ENCODE measurements around the gene ATG16L1. TPM values are rescaled to one million over a fixed set of nuclear protein-coding genes. Genes with fewer than 3 reads are reported as not detected.

Gene ATG16L1
- total RNA-seq, 1 experiment from 2014 or later = 51.3 TPM

GRCh38 chr2:233227346-233227978, 24.0 kb upstream of the ATG16L1 start:
- DNase-seq (ENCODE audit: low read depth) = no peak

GRCh38 chr2:233228376-233228775, 23.1 kb upstream of the ATG16L1 start:
- no peak for DNase-seq (ENCODE audit: low read depth)

DNA sequence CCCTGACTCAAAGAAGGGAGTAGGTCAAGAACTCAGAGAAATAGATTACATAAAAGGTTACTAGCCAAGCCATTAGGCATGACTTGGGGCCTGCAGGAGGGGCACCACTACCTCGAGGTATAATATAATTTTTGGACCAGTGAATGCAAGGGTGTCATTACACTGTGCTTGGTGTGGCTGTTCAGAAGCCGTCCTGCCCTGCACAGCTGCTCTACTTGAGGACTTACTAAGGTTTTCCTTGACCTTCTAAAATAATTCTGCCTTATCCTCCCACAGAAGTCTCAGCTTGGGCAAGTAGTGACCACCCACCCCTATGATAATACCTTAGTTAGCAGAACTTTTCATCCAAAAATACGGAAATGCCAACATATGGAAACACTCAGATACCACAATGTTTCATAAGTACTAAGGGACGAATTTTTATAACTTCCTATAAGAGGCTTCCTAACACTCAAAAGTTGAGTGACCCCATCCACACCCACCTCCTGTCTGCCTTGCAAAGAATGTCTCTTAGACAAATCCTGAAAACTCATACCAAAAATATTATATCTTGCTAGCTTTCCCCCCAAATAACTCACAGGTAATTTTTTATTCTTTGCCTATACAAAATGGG, 17.7 kb upstream of the ATG16L1 start:
- no peak for DNase-seq (ENCODE audit: low read depth)

- no peak for DNase-seq (ENCODE audit: low read depth)
Measured at GRCh38 chr2:233234264-233234663, 17.2 kb upstream of the ATG16L1 start.

GRCh38 chr2:233234996-233235395, 16.5 kb upstream of the ATG16L1 start:
- DNase-seq (ENCODE audit: low read depth) = no peak

- no peak for DNase-seq (ENCODE audit: low read depth)
Measured at GRCh38 chr2:233235977-233236376, 15.5 kb upstream of the ATG16L1 start.

- no peak for DNase-seq (ENCODE audit: low read depth)
Measured at GRCh38 chr2:233236820-233237589, 14.5 kb upstream of the ATG16L1 start.

DNA sequence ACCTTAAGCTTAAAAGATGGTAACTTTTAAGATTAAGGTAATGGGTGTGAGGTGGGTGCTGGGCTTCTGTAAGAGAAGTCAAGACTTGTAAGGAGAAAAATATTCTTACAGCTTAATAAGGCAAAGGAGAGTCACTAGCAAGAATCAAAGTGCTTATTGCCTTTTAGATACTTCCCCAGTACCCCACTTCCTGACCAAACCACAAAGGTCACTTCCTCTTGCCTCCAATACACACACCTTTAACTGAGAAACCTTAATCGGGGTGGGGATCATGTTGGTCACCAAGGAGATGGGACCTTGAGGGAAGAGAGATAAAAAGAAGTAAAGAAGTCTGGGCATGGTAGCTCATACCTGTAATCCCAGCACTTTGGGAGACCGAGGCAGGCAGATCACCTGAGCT, 10.6 kb upstream of the ATG16L1 start:
- DNase-seq (ENCODE audit: low read depth) = no peak

DNA sequence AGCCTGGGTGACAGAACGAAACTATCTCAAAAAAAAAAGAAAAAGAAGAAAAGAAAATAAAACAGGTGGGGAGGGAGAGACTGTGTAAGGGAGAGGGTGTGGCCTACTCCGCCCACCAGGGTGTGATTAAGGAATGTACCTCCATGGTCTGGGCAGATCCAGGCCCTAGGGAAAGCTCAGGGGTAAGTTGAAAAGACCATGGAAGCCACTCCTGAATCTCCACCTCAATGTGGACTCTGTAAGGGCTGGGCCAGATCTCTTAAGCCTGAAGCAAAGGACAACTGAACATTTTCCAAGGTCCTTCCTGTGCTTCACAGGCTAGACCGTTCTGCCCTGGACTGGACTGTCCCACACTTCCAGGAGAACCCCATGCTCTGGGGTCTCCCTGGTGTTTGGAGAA, 9.7 kb upstream of the ATG16L1 start:
- DNase-seq (ENCODE audit: low read depth) = no peak

- DNase-seq (ENCODE audit: low read depth) = peak; percentile 72
Measured at GRCh38 chr2:233242231-233242927, 9.1 kb upstream of the ATG16L1 start.

DNA sequence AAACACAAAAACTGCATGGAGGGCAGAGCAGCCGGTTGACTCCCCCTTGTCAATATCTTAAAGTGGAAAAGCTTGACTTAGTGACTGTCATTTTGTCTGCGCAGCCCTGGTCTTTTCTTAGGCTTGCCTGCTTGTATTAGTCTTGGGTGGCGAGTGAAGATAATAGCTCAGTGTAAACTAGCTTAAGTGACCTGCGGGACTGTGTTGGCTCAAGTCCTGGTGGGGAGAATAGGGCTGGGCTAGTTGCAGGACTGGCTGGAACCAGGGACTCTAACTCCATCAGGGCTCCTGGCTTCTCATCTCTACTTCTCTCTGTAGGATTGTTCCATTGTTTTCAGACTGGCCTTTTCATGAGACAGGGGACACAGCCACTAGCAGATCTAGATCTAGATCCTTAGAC, 8.1 kb upstream of the ATG16L1 start:
- no peak for DNase-seq (ENCODE audit: low read depth)

DNA sequence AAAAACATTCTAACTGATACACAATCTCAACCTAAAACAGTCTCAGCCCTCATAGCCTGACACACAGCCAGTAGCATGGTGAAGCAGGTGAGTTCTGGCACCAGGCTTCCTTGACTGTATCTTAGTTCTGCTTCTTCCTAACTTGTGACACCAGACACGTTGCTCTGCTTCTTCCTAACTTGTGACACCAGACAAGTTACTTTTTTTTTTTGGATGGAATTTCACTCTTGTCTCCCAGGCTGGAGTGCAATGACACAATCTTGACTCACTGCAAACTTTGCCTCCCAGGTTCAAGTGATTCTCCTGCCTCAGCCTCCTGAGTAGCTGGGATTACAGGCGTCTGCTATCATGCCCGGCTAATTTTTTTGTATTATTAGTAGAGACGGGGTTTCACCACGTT, 6.7 kb upstream of the ATG16L1 start:
- DNase-seq (ENCODE audit: low read depth) = peak; percentile 69

GRCh38 chr2:233245406-233245805, 6.1 kb upstream of the ATG16L1 start:
- peak; percentile 59 for DNase-seq (ENCODE audit: low read depth)

DNA sequence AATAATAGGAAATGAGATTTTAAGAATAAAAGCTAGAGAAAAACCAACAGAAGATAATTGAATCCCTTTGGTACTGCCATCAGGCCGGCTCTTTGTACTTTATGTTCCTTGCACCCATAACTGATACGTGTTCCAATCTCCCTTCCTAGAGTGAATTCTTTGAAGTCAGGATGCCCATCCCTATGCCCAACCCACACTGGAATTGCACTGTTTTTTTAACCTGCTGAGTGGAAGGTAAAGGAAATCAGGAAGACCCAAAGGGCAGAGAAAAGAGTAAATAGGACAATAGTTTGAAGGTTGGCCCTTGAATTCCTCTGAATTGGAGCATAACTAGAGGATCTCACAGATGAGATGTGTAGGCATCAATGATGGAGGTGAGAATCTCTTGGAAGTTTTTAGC, 4.4 kb upstream of the ATG16L1 start:
- DNase-seq (ENCODE audit: low read depth) = no peak

DNA sequence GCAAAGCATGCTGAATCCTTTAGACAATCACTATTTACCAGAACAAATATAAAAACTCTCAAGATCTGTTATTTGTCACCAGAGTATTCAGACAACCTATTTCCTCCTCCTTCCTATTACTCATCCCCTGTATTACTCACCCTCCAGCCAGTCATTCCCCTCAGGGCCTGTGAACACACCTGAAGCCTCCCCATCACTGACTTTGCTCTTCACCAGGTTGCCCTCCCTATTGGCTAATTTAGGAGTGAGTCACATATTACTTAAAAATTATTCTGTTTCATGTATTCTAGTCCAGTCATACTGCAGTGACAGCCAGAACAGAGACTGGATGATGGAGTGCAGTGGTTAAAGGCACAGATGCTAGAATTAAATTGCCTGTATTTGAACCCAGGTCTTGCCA, 3.7 kb upstream of the ATG16L1 start:
- peak; percentile 95 for DNase-seq (ENCODE audit: low read depth)

DNA sequence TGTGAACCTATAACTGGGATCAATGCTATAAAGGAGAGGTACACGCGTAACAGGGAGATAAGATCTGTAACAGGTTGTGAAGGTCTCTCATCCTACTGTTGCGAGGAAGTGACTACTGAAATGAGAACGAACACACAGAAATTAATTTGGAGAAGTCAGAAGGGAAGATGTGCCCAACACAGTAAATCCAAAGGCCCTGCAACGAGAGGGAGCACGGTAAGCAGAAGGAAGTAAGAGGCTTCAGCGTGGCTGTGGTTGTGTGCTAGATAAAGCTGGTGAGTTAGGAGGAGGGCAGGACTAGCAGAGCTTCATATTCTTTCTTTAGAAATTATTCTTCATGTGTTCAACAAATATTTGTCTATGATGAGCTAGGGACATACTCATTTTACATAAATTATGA, 2.5 kb upstream of the ATG16L1 start:
- no peak for DNase-seq (ENCODE audit: low read depth)

GRCh38 chr2:233250568-233250967, 905 bp upstream of the ATG16L1 start:
- no peak for DNase-seq (ENCODE audit: low read depth)

DNA sequence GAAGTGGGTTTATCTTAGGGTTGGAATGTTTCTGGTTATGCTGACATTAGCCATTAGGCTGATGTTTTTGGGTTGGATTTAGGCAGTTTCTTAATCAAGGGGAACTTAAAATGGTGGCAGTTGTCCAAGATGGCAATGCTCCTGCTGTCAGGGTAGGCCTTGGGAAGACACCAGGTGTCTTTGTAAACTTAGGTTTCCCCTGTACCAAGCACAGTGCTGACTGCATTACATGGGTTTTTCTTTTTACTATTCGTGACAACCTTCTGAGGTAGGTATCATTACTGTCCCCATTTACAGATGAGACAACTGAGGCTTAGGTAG, 528 bp upstream of the ATG16L1 start:
- no peak for DNase-seq (ENCODE audit: low read depth)

- DNase-seq (ENCODE audit: low read depth) = no peak
Measured at GRCh38 chr2:233252227-233252626, 754 bp downstream of the ATG16L1 start.

DNA sequence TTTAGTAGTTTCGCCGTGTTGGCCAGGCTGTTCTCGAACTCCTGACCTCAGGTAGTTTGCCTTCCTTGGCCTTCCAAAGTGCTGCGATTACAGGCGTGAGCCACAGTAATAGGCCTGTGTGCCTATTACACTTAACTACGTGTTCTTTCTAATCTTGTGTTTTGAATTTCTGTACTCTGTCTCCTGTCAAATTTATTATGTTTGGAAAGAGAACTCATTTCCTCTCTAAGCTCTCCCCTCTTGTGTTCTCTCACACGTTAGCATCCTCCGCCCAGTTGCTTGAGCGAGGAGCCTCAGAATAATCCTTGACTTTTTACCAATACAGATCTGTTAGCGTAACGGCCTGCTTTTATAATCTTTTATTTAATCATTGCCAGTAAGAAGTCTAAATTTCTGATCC, 3.7 kb downstream of the ATG16L1 start:
- no peak for DNase-seq (ENCODE audit: low read depth)

- DNase-seq (ENCODE audit: low read depth) = no peak
Measured at GRCh38 chr2:233256048-233256447, 4.6 kb downstream of the ATG16L1 start.

DNA sequence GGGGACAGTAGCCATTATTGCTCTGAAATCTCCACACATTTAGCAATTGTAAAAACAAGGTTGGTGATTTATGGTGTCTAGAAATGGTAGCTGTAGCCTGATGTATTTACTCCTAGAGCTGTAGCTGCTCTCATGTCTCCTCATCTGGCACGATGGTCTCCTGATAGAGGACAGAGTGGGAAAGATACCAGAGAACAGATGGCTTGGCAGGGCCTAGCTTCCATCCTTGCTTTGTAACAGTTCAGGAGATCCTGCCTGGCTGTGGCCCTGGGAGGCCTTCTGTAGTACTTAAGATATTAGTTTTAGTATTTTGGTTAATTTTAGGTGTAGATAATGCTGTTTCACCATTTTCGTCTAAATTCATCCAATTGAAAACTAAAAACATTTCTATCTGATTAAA, 6.7 kb downstream of the ATG16L1 start:
- DNase-seq (ENCODE audit: low read depth) = no peak

DNA sequence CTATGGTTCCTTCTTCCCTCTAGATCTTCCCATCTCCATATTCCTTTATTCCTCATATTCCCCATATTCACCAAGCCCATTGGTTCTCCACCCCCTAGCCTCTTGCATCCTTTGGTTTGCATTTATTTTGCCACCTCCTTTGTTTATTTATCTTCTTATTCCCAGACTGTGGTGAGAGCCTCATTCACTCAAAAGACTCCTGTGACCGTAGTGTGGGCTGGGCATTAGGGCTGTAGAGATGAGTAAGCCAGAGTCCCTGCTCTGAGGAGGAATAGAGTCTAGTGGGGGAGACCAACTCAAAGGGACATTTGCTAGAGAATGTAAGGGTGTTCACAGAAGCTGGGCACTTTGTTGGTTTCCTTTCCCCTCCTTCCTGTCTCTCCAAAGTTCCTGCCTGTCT, 8.3 kb downstream of the ATG16L1 start:
- DNase-seq (ENCODE audit: low read depth) = peak; percentile 16
